ENCODE measurements around the gene GSTA1. TPM values are rescaled to one million over a fixed set of nuclear protein-coding genes. Genes with fewer than 3 reads are reported as not detected.
"Not testable (repeated sequence)": the region's sequence is repeated elsewhere in the genome, so short reads cannot be mapped to it uniquely, and the experiment has no call there.

GSTA1 gene
- total RNA-seq = not detected
- long read RNA-seq = 0 reads

DNA sequence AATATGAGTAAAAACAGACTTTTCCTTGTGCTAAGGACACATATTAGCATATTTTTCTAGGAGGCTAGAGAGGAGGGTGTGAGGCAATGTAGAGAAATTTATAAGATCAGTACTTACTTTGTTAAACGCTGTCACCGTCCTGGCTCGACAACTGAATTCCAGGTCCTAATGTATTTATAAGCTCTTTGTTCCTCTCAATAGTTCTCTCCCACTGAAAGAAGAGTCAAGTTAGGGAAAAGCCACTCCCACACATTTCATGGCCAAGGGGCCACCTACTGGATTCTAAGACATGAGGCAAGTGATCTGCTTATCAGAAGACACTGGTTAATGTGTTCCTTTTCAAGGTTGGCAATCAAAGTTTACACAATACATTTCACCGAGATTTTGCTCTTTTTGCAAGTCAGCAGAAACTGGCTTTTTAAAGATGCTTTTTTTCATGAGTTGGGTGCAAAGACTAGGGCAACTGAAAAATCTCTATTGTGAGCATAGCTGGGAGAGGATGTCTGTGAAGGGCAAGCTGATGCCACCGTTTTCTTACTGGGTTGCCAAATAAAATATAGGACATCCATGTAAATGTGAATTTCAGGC is at the start of gene GSTA1:
Gene GSTA1 (minus strand): TSS at position 149 of the 588 bp plus-strand sequence. CDS start 4,549 bp downstream, outside the sequence.
- DNase-seq; intact Hi-C loops (cut with micrococcal nuclease); H3K36me3 ChIP-seq; H3K9me3 ChIP-seq (replicated peaks); H3K4me1 ChIP-seq; H3K27ac ChIP-seq (replicated peaks); H3K4me3 ChIP-seq: not testable (repeated sequence)
- H3K27me3 ChIP-seq (ENCODE audit: low read depth) = peaks cover 13% of the 10 kb centered on the region

DNA sequence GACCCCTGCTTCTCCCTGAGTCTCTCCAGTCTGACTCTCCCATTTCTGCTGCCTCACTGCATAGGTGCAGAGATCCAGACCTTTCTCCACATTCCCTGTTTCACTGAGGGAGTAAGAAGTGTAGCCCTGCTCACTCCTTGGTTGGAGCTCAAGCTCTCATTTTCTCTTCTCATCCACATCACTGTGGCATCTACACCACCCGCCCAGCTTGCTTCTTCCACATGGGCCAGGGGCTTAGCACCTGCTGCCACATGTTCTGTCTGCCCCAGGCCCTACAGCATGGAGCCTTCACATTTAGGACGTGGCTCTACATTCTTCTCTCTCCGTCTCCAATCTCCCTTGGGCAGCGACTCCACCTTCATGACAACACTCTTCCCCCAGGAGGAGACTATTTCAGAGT is 45.5 kb upstream of the GSTA1 start:
- DNase-seq = no peak
- Histone ChIP-seq H3K27ac (replicated peaks) (no peak overlapping the region), H3K4me3 (no peak overlapping the region), H3K4me1 (no peaks in the 10 kb centered on the region), H3K36me3 (no peaks in the 10 kb centered on the region), H3K27me3 (ENCODE audit: low read depth) (no peaks in the 10 kb centered on the region), H3K9me3 (replicated peaks) (peaks cover 10% of the 10 kb centered on the region)
- intact Hi-C loops (cut with micrococcal nuclease) = no loop called here
- TF ChIP-seq, protein P1, sequence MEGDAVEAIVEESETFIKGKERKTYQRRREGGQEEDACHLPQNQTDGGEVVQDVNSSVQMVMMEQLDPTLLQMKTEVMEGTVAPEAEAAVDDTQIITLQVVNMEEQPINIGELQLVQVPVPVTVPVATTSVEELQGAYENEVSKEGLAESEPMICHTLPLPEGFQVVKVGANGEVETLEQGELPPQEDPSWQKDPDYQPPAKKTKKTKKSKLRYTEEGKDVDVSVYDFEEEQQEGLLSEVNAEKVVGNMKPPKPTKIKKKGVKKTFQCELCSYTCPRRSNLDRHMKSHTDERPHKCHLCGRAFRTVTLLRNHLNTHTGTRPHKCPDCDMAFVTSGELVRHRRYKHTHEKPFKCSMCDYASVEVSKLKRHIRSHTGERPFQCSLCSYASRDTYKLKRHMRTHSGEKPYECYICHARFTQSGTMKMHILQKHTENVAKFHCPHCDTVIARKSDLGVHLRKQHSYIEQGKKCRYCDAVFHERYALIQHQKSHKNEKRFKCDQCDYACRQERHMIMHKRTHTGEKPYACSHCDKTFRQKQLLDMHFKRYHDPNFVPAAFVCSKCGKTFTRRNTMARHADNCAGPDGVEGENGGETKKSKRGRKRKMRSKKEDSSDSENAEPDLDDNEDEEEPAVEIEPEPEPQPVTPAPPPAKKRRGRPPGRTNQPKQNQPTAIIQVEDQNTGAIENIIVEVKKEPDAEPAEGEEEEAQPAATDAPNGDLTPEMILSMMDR (IDR thresholded peaks at IDR 0.05; ENCODE audit: borderline replicate concordance) = no peak

DNA sequence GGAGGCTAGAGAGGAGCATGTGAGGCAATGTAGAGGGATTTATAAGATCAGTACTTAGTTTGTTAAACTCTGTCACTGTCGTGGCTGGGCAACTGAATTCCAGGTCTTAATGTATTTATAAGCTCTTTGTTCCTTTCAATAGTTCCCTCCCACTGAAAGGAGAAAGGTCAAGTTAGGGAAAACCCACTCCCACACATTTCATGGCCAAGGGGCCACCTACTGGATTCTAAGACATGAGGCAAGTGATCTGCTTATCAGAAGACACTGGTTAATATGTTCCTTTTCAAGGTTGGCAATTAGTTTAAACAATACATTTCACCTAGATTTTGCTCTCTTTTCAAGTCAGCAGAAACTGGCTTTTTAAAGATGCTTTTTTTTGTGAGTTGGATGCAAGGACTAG is 42.4 kb upstream of the GSTA1 start:
- no peak overlapping the region for H3K27ac ChIP-seq (replicated peaks)

DNA sequence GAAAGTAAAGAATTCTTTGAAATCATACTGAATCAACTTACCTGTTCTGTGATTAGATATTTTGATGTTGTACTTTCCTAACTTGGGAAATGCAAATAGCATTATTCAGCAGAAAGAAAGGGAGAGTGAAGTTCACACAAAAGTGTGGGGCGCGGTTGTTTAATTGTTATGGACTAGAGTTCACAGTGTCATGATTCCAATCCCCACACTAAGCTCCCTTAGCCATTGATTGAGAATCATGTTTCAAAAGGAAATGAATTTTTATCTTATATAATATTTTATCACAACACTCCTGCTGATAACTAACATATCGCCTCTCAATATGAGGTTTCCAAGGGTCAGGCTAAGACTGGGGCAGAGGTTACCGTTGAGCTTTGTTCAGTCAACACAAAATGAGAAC is 40.0 kb upstream of the GSTA1 start:
- intact Hi-C loops (cut with micrococcal nuclease) = no loop called here
- H3K36me3 ChIP-seq = no peaks in the 10 kb centered on the region
- H3K9me3 ChIP-seq (replicated peaks) = peaks cover 8% of the 10 kb centered on the region
- no peak overlapping the region for H3K27ac ChIP-seq (replicated peaks)
- DNase-seq = no peak
- peaks cover 9% of the 10 kb centered on the region for H3K27me3 ChIP-seq (ENCODE audit: low read depth)
- no peak overlapping the region for H3K4me3 ChIP-seq
- no peaks in the 10 kb centered on the region for H3K4me1 ChIP-seq
- TF ChIP-seq, protein P1 (IDR thresholded peaks at IDR 0.05; ENCODE audit: borderline replicate concordance) = no peak

More for the DNA sequence above, 42.4 kb upstream of the GSTA1 start:
- Histone ChIP-seq H3K27me3 (ENCODE audit: low read depth) (no peaks in the 10 kb centered on the region), H3K9me3 (replicated peaks) (peaks cover 10% of the 10 kb centered on the region), H3K4me3 (no peak overlapping the region), H3K36me3 (no peaks in the 10 kb centered on the region), H3K4me1 (no peaks in the 10 kb centered on the region)
- DNase-seq = no peak
- intact Hi-C loops (cut with micrococcal nuclease) = no loop called here
- TF ChIP-seq, protein P1 (IDR thresholded peaks at IDR 0.05; ENCODE audit: borderline replicate concordance) = no peak

DNA sequence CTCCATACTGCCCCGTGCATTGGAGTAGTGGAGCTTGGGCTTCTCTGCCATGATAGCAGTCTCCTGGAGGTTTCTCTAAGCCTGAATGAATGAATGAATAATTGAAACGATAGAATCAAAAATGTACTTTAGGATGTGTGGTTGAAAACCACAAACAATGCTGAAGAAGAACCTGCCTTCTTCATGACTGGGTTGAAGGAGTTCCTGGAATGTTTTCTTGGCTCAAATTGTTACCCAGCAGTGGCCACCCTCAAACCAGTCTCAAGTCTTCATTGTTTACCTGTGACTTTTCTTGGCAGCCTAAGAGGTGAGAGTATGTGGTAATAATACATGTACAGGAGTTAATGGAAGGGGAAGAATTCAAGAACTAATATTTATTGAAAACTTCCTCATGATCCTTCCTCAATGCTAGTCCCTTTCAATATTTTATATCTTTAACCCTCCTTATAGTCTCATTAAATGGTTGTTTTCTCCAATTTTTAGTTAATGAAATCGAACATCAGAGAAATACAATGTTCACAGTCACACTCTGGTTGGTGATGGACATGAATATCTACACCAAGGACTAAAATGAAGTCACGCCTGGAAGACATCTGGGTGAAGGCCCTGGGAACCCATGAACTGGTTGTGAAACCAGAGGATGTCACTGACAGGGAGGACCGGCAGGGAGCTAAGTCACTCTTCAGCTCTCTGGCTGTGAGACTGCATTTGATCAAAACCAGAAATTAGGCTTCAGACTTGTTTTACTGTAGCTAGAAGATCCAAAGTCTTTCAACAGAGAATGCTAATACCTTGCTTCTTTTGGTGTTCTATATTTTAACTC is 37.4 kb upstream of the GSTA1 start, which contains the start of gene GSTA5:
Gene GSTA5 (minus strand): TSS at position 51 of the 823 bp plus-strand sequence.
- Histone ChIP-seq H3K27ac (replicated peaks) (no peak within 1 kb of the TSS), H3K9me3 (replicated peaks) (no peaks in the 10 kb centered on the region), H3K4me1 (no peaks in the 10 kb centered on the region), H3K4me3 (no peak within 1 kb of the TSS), H3K36me3 (no peaks in the 10 kb centered on the region), H3K27me3 (ENCODE audit: low read depth) (peaks cover 33% of the 10 kb centered on the region)
- TF ChIP-seq, protein P1 (IDR thresholded peaks at IDR 0.05; ENCODE audit: borderline replicate concordance) = no peak
- intact Hi-C loops (cut with micrococcal nuclease) = no loop called here
- DNase-seq = no peak
